ENCODE data around the gene RHBDF1.

- TF ChIP-seq, protein P1, sequence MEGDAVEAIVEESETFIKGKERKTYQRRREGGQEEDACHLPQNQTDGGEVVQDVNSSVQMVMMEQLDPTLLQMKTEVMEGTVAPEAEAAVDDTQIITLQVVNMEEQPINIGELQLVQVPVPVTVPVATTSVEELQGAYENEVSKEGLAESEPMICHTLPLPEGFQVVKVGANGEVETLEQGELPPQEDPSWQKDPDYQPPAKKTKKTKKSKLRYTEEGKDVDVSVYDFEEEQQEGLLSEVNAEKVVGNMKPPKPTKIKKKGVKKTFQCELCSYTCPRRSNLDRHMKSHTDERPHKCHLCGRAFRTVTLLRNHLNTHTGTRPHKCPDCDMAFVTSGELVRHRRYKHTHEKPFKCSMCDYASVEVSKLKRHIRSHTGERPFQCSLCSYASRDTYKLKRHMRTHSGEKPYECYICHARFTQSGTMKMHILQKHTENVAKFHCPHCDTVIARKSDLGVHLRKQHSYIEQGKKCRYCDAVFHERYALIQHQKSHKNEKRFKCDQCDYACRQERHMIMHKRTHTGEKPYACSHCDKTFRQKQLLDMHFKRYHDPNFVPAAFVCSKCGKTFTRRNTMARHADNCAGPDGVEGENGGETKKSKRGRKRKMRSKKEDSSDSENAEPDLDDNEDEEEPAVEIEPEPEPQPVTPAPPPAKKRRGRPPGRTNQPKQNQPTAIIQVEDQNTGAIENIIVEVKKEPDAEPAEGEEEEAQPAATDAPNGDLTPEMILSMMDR (IDR thresholded peaks at IDR 0.05; ENCODE audit: insufficient read depth, low read depth, low read length) = no peak
- TF ChIP-seq EZH2 (IDR thresholded peaks at IDR 0.05; ENCODE audit: insufficient read depth, low read length) = no peak
Measured at GRCh38 chr16:35011-35677, 37.3 kb downstream of the RHBDF1 start.
